LNCaP clone FGC (cell line): ENCODE data around the gene WNT3A.
"Not testable (repeated sequence)": the region's sequence is repeated elsewhere in the genome, so short reads cannot be mapped to it uniquely, and the experiment has no call there.

Experiments used
- DNase-seq: peaks from one replicate; pipeline ENCODE4 v3.0.0-alpha.2; 2011; ENCODE audit warnings: low read depth
- H3K4me3 ChIP-seq: 2 replicates; pipeline ENCODE4 v1.5.1; 2011; ENCODE audit warnings: mild to moderate bottlenecking, low read depth, low read length, control low read depth
- TF ChIP-seq, protein P1 (sequence below): IDR thresholded peaks from 2 replicates; pipeline ENCODE4 v1.5.1; 2012; ENCODE audit warnings: mild to moderate bottlenecking; ENCODE audit not compliant: control insufficient read depth, insufficient read depth; ENCODE audit errors: extremely low read depth

Gene WNT3A, protein sequence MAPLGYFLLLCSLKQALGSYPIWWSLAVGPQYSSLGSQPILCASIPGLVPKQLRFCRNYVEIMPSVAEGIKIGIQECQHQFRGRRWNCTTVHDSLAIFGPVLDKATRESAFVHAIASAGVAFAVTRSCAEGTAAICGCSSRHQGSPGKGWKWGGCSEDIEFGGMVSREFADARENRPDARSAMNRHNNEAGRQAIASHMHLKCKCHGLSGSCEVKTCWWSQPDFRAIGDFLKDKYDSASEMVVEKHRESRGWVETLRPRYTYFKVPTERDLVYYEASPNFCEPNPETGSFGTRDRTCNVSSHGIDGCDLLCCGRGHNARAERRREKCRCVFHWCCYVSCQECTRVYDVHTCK

DNA sequence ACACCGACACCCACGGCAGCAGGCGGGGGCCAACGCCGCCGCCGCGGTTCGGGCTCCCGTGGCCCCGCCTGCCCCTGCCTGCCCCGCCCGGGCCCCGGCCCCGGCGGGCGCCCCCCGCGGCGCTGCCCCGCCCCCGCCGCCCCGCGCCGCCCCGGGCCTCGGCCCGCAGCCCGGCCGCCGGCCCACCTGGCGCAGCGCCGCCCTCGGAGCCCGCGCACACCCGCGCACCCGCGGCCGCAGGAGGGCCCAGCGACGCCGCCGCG lies at the start of gene WNT3A:
Gene WNT3A, plus strand, starts transcription at position 213 of the 263 bp plus-strand sequence. CDS start 131 bp downstream, outside the sequence.
- no peak within 1 kb of the TSS for H3K4me3 ChIP-seq
- TF ChIP-seq, protein P1, sequence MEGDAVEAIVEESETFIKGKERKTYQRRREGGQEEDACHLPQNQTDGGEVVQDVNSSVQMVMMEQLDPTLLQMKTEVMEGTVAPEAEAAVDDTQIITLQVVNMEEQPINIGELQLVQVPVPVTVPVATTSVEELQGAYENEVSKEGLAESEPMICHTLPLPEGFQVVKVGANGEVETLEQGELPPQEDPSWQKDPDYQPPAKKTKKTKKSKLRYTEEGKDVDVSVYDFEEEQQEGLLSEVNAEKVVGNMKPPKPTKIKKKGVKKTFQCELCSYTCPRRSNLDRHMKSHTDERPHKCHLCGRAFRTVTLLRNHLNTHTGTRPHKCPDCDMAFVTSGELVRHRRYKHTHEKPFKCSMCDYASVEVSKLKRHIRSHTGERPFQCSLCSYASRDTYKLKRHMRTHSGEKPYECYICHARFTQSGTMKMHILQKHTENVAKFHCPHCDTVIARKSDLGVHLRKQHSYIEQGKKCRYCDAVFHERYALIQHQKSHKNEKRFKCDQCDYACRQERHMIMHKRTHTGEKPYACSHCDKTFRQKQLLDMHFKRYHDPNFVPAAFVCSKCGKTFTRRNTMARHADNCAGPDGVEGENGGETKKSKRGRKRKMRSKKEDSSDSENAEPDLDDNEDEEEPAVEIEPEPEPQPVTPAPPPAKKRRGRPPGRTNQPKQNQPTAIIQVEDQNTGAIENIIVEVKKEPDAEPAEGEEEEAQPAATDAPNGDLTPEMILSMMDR, result no peak
- DNase-seq, result no peak

DNA sequence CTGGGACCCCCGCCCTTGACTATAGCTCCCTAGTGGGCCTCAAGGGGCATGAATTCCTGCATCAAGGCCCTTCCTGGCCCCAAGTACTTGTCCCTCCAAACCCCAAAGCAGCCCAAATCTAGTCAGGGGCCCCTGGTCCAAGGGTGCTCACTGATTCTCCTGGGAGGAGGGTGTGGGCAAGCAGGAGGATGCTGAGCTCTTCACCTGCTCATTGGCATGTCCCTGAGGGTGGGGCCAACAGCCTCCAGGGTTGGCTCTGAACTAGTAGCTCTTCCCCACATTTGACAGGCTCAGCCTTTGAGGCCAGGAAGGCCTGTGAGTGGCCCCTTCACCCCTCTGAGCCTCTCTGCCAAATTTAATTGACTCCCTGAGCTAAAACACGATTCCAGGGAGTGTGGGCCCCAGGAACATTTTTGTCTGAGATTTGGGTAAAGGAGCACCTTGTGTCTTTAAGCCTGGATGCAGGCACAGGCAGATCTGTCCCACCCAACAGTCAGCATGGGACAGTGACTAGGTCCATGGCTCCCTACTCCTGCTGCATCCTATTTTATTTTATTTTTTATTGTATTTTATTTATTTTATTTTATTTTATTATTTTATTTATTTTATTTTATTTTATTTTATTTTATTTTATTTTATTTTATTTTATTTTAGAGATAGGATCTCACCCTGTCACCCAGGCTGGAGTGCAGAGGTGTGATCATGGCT lies 48.0 kb upstream of the WNT3A start:
- TF ChIP-seq, protein P1, result no peak
- no peak for DNase-seq
- no peak overlapping the region for H3K4me3 ChIP-seq

DNA sequence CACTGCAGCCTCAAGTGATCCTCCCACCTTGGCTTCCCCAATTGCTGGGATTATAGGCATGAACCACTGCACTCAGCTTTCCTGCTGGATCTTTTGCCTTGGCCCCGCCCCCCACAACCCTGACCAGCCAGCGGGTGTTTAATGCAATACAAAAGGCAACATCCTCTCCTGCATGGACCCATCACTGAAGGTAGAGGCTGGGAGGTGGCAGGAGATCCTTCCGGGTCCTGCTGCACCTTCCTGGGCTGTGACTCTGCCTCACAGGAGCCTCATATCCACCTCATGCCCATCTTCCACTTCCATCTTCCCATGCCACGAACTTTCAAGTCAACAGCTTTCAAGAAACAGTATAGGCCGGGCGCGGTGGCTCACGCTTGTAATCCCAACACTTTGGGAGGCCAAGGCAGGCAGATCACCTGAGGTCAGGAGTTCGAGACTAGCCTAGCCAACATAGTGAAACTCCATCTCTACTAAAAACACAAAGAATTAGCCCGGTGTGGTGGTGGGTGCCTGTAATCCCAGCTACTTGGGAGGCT lies 47.4 kb upstream of the WNT3A start:
- TF ChIP-seq, protein P1, result no peak
- no peak for DNase-seq
- H3K4me3 ChIP-seq, result no peak overlapping the region

DNA sequence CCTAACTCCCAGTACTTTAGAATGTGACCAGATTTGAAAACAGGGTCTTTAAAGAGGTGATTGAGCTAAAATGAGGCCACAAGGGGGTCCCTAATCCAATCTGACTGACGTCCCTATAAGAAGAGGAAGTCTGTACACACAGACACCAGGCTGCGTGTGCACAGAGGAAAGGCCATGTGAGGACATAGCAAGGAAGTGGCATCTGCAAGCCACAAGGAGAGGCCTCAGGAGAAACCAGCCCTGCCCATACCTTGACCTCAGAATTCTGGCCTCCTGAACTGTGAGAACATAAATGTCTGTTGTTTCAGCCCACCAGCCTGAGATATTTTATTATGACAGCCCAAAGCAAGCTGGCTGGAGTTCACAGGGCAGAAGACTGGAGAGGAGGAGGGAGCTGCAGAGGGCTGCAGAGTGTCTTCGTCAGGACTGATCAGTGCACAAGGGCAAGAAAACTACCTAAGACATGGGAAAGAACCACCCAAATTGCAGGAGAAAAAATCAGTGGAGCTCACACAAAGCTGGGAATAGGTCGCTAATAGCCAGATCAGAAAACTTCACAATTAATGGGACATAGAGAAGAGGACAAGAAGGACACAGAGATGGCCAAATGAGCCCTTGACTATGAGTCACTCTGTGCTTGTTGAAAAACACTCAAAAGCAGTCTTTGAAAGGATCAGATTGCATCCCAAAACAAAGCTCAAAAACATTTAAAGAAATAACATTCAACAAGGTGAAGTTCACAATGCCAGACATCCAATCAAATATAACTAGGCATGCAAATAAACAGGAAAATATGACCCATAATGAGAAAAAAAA lies 44.9 kb upstream of the WNT3A start:
- TF ChIP-seq, protein P1, result no peak
- H3K4me3 ChIP-seq, result no peak overlapping the region
- DNase-seq, result no peak

DNA sequence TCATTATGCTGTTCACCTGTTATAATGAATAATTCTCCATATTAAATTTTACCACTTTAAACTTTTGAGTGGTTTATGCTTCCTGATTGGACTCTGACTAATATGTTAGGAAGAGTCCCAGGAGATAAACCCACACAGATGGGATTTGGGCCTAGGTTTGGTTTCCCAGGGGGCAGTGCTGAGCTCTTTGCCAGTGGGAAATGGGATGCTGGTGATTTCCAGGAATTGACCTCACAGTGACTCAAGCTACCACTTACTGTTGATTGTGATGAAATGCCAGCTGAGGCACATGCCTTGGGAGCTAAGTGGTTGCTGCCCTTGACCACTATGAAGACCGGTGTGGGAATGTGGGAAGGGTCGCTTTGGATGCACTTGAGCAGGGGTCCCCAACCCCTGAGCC lies 40.1 kb upstream of the WNT3A start:
- not testable (repeated sequence) for DNase-seq

DNA sequence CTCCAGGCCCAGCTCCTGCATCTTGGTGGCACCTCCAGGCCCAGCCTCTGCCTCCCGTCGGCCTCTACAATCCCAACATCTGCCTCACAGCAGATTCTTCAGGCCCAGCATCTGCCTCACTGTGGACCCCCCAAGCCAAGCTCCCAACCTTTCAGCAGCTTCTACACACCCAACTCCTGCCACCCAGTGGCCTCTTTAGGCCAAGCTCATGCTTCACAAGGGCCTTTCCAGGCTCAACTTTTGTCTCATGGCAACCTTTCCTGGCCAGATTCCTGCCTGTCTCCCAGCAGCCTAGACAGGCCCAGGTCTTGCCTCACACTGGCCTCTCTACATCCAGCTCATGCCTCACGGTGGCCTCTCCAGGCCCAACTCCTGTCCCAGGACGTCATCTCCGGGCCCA lies 39.0 kb upstream of the WNT3A start:
- not testable (repeated sequence) for DNase-seq, H3K4me3 ChIP-seq

More for the DNA sequence above, 40.1 kb upstream of the WNT3A start:
- H3K4me3 ChIP-seq, result not testable (repeated sequence)

DNA sequence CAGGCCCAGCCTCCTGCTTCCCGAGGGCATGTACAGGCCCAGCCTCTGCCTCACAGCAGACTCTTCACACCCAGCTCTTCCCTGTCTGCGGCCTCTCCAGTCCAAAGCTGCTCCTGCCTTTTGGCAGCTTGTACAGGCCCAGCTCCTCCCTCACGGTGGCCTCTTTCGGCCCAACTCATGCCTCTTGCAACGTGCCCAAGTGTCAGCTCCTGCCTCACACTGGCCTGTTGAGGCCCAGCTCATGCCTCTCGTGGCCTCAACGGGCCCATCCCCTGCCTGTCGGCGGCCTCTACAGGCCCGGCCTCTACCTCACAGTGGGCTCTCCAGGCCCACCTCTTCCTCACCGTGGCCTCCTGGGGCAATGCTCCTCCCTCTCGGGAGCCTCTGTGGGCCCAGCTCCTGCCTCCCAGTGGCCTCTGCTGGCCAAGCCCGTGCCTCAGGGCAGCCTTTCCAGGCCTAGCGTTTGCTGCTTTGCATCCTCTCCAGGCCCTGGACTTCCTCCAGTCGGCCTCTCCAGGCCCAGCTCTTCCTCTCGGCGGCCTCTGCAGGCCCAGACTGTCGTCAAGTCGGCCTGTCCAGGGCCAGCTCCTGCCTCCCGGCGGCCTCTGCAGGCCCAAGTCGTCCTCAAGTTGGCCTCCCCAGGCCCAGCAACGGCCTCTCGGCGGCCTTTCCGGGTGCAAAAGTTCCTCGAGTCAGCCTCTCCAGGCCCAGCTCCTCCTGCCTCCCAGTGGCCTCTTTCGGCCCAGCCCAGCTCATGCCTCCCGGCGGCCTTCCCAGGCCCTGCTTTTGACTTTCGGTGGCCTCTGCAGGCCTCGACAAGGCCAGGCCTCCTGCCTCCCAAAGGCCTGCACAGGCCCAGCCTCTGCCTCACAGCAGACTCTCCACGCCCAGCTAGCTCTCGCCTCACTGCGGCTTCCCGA lies 36.5 kb upstream of the WNT3A start:
- not testable (repeated sequence) for DNase-seq, H3K4me3 ChIP-seq

DNA sequence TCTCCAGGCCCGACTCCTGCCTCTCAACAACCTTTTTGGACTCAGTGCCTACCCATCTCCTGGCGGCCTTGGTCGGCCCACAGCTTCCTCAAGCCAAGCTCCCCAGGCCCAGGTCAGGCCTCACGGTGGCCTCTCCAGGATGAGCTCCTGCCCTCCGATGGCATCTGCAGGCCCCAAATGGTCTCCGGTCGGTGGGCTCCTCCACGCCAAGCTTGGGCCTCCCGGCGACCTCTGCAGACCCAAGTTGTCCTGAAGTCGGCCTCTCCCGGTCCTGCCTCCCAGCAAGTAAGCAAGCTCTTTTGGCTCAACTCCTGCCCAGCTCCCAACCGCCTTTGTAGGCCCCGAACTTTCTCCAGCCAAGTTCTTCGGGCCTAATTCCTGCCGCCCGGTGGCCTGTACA lies 35.6 kb upstream of the WNT3A start:
- not testable (repeated sequence) for H3K4me3 ChIP-seq, DNase-seq

DNA sequence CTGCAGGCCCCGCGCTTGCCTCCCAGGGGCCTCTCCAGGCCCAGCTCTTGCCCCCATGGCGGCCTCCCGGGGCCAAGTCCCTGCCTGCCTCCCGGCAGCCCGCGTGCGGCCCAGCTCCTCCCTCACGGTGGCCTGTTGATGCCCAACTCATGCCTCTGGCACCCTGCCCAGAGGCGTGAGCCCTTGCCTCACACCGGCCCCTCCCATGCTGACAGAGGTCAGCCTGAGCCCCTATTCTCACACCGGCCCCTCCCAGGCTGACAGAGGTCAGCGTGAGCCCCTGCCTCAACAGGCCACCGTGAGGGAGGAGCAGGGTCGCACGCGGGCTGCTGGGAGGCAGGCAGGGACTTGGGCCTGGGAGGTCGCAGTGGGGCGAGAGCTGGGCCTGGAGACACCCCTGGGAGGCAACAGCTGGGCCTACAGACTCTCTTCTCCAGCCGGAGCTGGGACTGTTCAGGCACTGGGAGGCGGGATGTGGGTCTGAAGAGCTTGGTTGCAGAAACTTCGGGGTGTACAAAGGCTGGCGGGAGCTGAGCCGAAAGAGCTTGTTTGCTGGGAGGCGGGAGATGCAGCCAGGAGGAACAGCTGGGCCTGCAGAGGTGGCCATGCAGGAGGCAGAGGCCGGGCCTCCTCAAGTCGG lies 35.0 kb upstream of the WNT3A start:
- H3K4me3 ChIP-seq, DNase-seq: not testable (repeated sequence)

DNA sequence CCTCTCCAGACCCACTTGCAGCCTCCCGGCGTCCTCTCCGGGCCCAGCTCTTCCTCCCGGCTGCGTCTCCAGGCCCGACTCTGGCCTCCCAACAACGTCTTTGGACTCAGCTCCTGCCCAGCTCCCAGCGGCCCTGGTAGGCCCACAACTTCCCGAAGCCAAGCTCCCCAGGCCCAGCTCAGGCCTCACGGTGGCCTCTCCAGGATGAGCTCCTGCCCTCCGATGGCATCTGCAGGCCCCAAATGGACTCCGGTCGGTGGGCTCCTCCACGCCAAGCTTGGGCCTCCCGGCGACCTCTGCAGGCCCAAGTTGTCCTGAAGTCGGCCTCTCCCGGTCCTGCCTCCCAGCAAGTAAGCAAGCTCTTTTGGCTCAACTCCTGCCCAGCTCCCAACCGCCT lies 34.5 kb upstream of the WNT3A start:
- H3K4me3 ChIP-seq, result not testable (repeated sequence)

DNA sequence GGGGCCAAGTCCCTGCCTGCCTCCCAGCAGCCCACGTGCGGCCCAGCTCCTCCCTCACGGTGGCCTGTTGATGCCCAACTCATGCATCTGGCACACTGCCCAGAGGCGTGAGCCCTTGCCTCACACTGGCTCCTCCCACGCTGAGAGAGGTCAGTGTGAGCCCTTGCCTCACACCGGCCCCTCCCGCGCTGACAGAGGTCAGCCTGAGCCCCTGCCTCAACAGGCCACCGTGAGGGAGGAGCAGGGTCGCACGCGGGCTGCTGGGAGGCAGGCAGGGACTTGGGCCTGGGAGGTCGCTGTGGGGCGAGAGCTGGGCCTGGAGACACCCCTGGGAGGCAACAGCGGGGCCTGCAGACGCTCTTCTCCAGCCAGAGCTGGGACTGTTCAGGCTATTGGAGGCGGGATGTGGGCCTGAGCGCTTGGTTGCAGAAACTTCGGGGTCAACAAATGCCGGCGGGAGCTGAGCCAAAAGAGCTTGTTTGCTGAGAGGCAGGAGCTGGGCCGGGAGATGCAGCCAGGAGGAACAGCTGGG lies 33.9 kb upstream of the WNT3A start:
- not testable (repeated sequence) for H3K4me3 ChIP-seq, DNase-seq

More for the DNA sequence above, 34.5 kb upstream of the WNT3A start:
- not testable (repeated sequence) for DNase-seq
